Lung (tissue), 12 donors: ENCODE data around the gene MARCHF10. TPM values are rescaled to one million over a fixed set of nuclear protein-coding genes. Genes with fewer than 3 reads are reported as not detected.

Experiments used
- ATAC-seq: fragments of 200-7000 bp; cut with Tn5 transposase; one replicate; pipeline ENCODE4 v1.9.1; 2020; ENCODE audit warnings: moderate number of reproducible peaks; ENCODE audit not compliant: insufficient read depth, low FRiP score
- DNase-seq, 3 donors: peaks; one replicate each; pipeline ENCODE4 v3.0.0-alpha.2; 2013 to 2017
- H3K27ac ChIP-seq, 2 donors: one replicate each; pipeline ENCODE4 v1.5.1; 2013; ENCODE audit warnings: mild to moderate bottlenecking in 2 of 2, moderate library complexity in 2 of 2, control low read depth in 1 of 2, inconsistent platforms in 1 of 2, low read depth in 1 of 2, low read length in 1 of 2
- H3K27me3 ChIP-seq, 3 donors: one replicate each; pipeline ENCODE4 v1.5.1; 2013; ENCODE audit warnings: low read length in 2 of 3; ENCODE audit not compliant: control insufficient read depth in 3 of 3, insufficient read depth in 3 of 3
- H3K36me3 ChIP-seq, 4 donors: one replicate each; pipeline ENCODE4 v1.5.1; 2013; ENCODE audit warnings: low read length in 4 of 4, mild to moderate bottlenecking in 1 of 4, moderate library complexity in 1 of 4; ENCODE audit not compliant: control insufficient read depth in 4 of 4, insufficient read depth in 4 of 4
- H3K4me1 ChIP-seq, 5 donors: one replicate each; pipeline ENCODE4 v1.5.1; 2013; ENCODE audit warnings: low read length in 5 of 5, mild to moderate bottlenecking in 2 of 5, moderate library complexity in 1 of 5; ENCODE audit not compliant: control insufficient read depth in 5 of 5, insufficient read depth in 5 of 5
- H3K4me3 ChIP-seq: one replicate; pipeline ENCODE4 v1.5.1; 2013; ENCODE audit warnings: mild to moderate bottlenecking, control low read depth, moderate library complexity
- H3K9ac ChIP-seq, 2 donors: one replicate each; pipeline ENCODE4 v1.5.1; 2013; ENCODE audit warnings: low read length in 2 of 2, control low read depth in 1 of 2; ENCODE audit not compliant: insufficient read depth in 1 of 2
- H3K9me3 ChIP-seq, 4 donors: one replicate each; pipeline ENCODE4 v1.5.1; 2013; ENCODE audit warnings: low read length in 3 of 4, mild to moderate bottlenecking in 1 of 4, moderate library complexity in 1 of 4; ENCODE audit not compliant: control insufficient read depth in 4 of 4, insufficient read depth in 3 of 4
- CTCF ChIP-seq: IDR thresholded peaks from 2 replicates; pipeline ENCODE4 v1.5.1; 2012; ENCODE audit warnings: mild to moderate bottlenecking; ENCODE audit errors: control extremely low read depth, extremely low read depth
- WGBS, 2 donors: extraction: QIAGEN DNeasy Blood & Tissue Kit; methylation state at CpG; one replicate each; pipeline ENCODE4 v1.1.7; 2013; 5-methylcytosine and 5-hydroxymethylcytosine counted together
- polyA plus RNA-seq, 2 donors: library from polyadenylated mRNA; stranded (reverse); fragments of 200-250 nt; gene quantifications; one replicate each; pipeline ENCODE4 v1.2.1, GENCODE V29; 2013
- total RNA-seq, 2 donors: library from RNA; depleted of rRNA in 1 of 2; stranded (reverse); fragments of >200 nt in 1 of 2; gene quantifications; one replicate each; pipeline ENCODE4 v1.2.1, GENCODE V29; 2014 to 2021
- donor health status: control.
- donor health status: control.
- donor health status: Bipolar disorder and iron deficiency.
- donor health status: healthy.
- donor health status: DM: yes; HTN: yes; CAD: no.

The MARCHF10 gene
- total and polyA plus RNA-seq, 4 donors, result 3.1 to 13.8 (median 7.5) TPM

- Histone ChIP-seq H3K27ac (no peak overlapping the region), H3K9me3 (peaks cover 0 to 7% (median under 1%) of the 10 kb centered on the region in 4 donors), H3K4me1 (peaks cover 0 to 55% (median 28%) of the 10 kb centered on the region in 5 donors), H3K27me3 (no peaks in the 10 kb centered on the region), H3K9ac (no peak overlapping the region), H3K4me3 (no peak overlapping the region), H3K36me3 (peaks cover 0 to 16% (median 4%) of the 10 kb centered on the region in 4 donors)
- ATAC-seq (no peak), DNase-seq (no peak)
- WGBS, 2 donors, result 75 to 81% methylated on average over 1 of the region's 1 CpG
- no peak for TF ChIP-seq CTCF
Measured at GRCh38 chr17:62656446-62656845, 151.7 kb downstream of the MARCHF10 start.

GRCh38 chr17:62655656-62656055, 152.5 kb downstream of the MARCHF10 start:
- Histone ChIP-seq H3K4me1 (peaks cover 0 to 55% (median 28%) of the 10 kb centered on the region in 5 donors), H3K9ac (no peak overlapping the region), H3K4me3 (no peak overlapping the region), H3K9me3 (peaks cover 0 to 7% (median 0%) of the 10 kb centered on the region in 4 donors), H3K27me3 (no peaks in the 10 kb centered on the region), H3K36me3 (peaks cover 0 to 11% (median 4%) of the 10 kb centered on the region in 4 donors), H3K27ac (no peak overlapping the region)
- ATAC-seq (no peak), DNase-seq (peak in 2 of 3 donors; percentile 64 to 69)
- 76 to 87% methylated on average over 6 of the region's 6 CpGs for WGBS, 2 donors
- TF ChIP-seq CTCF, result no peak

DNA sequence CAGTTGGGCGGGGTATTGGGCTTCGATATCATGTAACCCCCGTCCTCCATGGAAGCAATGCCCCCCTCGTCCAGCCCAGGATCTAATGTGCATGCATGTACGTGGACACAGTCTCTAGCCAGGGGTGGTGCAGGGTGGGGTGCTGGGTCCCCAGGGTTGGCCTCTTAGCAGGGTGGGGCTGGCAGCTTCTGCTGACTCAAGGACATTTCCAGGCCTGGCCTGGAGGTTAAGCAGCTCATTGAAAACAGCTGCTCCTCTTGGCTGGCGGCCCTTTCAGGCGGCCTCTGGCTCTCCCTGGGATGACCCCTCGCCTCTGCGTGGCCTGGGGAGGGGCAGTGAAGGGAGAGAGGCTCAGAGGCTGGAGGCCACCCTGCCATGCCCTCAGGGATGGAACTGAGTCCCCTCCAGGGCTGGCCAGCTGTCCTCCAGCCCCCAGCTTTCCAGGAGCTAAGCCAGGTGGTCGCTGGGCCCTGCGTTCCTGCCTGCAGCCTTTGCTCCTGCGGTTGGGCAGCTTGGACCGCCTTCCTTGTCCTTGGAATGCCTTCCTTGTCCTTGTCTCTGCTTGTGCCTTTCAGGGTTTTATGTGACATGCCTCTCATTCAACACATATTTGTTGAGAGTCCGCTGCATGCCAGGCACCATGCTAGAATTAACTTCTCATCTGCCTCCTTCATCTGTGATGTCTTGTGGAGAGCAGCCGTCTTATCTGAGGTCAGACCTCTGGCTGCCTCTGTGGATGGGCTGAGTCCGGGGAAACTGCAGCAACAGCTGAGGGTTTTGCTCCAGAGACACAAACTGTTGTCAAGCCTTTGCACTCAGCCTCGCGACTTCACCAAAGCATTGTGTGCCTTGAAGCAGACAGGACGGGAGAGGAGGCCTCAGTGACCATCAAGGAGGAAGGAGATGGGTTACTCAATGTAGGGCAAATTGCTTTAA, 154.0 kb downstream of the MARCHF10 start:
- Histone ChIP-seq H3K27ac (peak overlapping the region in 1 of 2 donors; percentile 54), H3K27me3 (no peaks in the 10 kb centered on the region), H3K36me3 (peaks cover 0 to 10% (median 2%) of the 10 kb centered on the region in 4 donors), H3K4me1 (peaks cover 0 to 55% (median 32%) of the 10 kb centered on the region in 5 donors), H3K4me3 (no peak overlapping the region), H3K9ac (no peak overlapping the region), H3K9me3 (no peaks in the 10 kb centered on the region)
- WGBS, 2 donors, result 32 to 43% methylated on average over 18 to 19 of the region's 19 CpGs
- no peak for ATAC-seq
- DNase-seq, result peak; percentile 85 to 91 (median 88)
- no peak for TF ChIP-seq CTCF
